H1 (cell line): ENCODE results near the gene ZNF532. TPM values are rescaled to one million over a fixed set of nuclear protein-coding genes. Genes with fewer than 3 reads are reported as not detected.

Source experiments
- BACH1 ChIP-seq: IDR thresholded peaks from 2 replicates; pipeline ENCODE4 v1.6.1; 2012; ENCODE audit warnings: low read length, improper control_type of control experiment
- CBX8 ChIP-seq: fragments of 300-800, 300-1000 bp; sonication (generic); IDR thresholded peaks from 2 replicates; pipeline ENCODE4 v1.7.1; 2016; ENCODE audit warnings: low read depth, low read length, borderline replicate concordance
- HDAC2 ChIP-seq, 2 experiments: fragments of 300-600 bp in 1 of 2; sonication (generic) in 1 of 2; IDR thresholded peaks; 2 replicates each; pipeline ENCODE4 v1.6.1; 2011 to 2012; ENCODE audit warnings: low read depth in 2 of 2, low read length in 2 of 2, mild to moderate bottlenecking in 2 of 2, moderate library complexity in 2 of 2, borderline replicate concordance in 1 of 2, inconsistent platforms in 1 of 2
- POLR2A ChIP-seq, 2 experiments: IDR thresholded peaks; 1 replicate in 1 of 2; 2 replicates in 1 of 2; pipeline ENCODE4 v1.6.1; 2011; ENCODE audit warnings: low read depth in 2 of 2, low read length in 2 of 2, mild to moderate bottlenecking in 2 of 2; ENCODE audit errors: control extremely low read depth in 1 of 2
- POLR2AphosphoS5 ChIP-seq: IDR thresholded peaks from 2 replicates; pipeline ENCODE4 v1.6.1; 2011; ENCODE audit warnings: low read depth, low read length
- SP2 ChIP-seq: IDR thresholded peaks from 2 replicates; pipeline ENCODE4 v1.6.1; 2012; ENCODE audit warnings: mild to moderate bottlenecking, low read length, inconsistent platforms
- polyA plus RNA-seq, 7 experiments: library from polyadenylated mRNA; depleted of rRNA in 3 of 7; stranded (reverse) in 5 of 7; unstranded in 2 of 7; fragments of >200 nt in 5 of 7; fragments of 200-250 nt in 2 of 7; gene quantifications; 1 replicate in 5 of 7; 2 replicates in 1 of 7; 4 replicates in 1 of 7; pipeline versions ENCODE4 v1.2.1 to v1.2.3, GENCODE V29; 2011 to 2013; ENCODE audit warnings: missing spikeins in 2 of 7, mixed read lengths in 2 of 7
- total RNA-seq: library from RNA; stranded (reverse); fragmentation: NEBNext Ultra II Directional; extraction: Animal tissue kit (Norgen Biotek cat#: 25700); gene quantifications from 2 replicates; pipeline ENCODE4 v1.2.1, GENCODE V29; 2021
- TF ChIP-seq, protein P1 (sequence below): fragments of 300-600 bp; sonication (generic); IDR thresholded peaks from 2 replicates; pipeline ENCODE4 v1.7.1; 2012; ENCODE audit warnings: low read length, moderate library complexity, mild to moderate bottlenecking, inconsistent platforms; ENCODE audit not compliant: insufficient replicate concordance

Gene ZNF532
- total and polyA plus RNA-seq, 2 of the 8 experiments (the other 6 are each of a cell fraction or from before 2014, with no cell fraction given), result 143 to 240 TPM

DNA sequence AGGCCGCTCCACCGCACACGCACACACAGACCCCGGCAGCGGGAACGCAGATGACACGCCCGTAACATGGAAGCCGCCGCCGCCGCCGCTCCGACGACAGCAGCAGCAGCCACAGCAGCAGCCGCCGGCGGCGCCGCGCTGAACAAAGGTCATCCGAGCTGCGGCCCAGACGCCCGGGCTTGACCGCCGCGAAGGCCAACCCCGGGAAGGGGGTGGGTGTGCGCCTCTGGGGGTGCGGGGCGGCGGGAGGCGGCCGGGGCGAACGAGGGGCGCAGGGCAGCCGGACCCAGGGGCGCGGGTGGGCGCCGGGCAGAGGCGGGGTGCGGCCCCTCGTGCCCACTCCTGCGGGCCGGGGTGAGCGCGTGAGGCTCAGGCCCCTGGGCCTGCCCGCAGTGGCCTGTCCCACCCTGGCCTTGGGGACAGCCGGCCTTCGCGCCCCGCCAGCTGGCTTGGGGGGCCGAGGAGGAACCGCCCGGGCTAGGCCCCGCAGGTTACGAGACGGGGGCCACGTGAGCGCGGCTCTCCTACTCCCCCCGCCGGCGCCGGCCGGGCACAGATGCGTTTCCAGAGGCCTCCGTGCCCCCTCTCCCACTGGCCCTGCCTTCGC is 1.0 kb upstream of the ZNF532 start (continued):
- TF ChIP-seq, protein P1, sequence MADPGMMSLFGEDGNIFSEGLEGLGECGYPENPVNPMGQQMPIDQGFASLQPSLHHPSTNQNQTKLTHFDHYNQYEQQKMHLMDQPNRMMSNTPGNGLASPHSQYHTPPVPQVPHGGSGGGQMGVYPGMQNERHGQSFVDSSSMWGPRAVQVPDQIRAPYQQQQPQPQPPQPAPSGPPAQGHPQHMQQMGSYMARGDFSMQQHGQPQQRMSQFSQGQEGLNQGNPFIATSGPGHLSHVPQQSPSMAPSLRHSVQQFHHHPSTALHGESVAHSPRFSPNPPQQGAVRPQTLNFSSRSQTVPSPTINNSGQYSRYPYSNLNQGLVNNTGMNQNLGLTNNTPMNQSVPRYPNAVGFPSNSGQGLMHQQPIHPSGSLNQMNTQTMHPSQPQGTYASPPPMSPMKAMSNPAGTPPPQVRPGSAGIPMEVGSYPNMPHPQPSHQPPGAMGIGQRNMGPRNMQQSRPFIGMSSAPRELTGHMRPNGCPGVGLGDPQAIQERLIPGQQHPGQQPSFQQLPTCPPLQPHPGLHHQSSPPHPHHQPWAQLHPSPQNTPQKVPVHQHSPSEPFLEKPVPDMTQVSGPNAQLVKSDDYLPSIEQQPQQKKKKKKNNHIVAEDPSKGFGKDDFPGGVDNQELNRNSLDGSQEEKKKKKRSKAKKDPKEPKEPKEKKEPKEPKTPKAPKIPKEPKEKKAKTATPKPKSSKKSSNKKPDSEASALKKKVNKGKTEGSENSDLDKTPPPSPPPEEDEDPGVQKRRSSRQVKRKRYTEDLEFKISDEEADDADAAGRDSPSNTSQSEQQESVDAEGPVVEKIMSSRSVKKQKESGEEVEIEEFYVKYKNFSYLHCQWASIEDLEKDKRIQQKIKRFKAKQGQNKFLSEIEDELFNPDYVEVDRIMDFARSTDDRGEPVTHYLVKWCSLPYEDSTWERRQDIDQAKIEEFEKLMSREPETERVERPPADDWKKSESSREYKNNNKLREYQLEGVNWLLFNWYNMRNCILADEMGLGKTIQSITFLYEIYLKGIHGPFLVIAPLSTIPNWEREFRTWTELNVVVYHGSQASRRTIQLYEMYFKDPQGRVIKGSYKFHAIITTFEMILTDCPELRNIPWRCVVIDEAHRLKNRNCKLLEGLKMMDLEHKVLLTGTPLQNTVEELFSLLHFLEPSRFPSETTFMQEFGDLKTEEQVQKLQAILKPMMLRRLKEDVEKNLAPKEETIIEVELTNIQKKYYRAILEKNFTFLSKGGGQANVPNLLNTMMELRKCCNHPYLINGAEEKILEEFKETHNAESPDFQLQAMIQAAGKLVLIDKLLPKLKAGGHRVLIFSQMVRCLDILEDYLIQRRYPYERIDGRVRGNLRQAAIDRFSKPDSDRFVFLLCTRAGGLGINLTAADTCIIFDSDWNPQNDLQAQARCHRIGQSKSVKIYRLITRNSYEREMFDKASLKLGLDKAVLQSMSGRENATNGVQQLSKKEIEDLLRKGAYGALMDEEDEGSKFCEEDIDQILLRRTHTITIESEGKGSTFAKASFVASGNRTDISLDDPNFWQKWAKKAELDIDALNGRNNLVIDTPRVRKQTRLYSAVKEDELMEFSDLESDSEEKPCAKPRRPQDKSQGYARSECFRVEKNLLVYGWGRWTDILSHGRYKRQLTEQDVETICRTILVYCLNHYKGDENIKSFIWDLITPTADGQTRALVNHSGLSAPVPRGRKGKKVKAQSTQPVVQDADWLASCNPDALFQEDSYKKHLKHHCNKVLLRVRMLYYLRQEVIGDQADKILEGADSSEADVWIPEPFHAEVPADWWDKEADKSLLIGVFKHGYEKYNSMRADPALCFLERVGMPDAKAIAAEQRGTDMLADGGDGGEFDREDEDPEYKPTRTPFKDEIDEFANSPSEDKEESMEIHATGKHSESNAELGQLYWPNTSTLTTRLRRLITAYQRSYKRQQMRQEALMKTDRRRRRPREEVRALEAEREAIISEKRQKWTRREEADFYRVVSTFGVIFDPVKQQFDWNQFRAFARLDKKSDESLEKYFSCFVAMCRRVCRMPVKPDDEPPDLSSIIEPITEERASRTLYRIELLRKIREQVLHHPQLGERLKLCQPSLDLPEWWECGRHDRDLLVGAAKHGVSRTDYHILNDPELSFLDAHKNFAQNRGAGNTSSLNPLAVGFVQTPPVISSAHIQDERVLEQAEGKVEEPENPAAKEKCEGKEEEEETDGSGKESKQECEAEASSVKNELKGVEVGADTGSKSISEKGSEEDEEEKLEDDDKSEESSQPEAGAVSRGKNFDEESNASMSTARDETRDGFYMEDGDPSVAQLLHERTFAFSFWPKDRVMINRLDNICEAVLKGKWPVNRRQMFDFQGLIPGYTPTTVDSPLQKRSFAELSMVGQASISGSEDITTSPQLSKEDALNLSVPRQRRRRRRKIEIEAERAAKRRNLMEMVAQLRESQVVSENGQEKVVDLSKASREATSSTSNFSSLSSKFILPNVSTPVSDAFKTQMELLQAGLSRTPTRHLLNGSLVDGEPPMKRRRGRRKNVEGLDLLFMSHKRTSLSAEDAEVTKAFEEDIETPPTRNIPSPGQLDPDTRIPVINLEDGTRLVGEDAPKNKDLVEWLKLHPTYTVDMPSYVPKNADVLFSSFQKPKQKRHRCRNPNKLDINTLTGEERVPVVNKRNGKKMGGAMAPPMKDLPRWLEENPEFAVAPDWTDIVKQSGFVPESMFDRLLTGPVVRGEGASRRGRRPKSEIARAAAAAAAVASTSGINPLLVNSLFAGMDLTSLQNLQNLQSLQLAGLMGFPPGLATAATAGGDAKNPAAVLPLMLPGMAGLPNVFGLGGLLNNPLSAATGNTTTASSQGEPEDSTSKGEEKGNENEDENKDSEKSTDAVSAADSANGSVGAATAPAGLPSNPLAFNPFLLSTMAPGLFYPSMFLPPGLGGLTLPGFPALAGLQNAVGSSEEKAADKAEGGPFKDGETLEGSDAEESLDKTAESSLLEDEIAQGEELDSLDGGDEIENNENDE, result no peak
- TF ChIP-seq HDAC2 (IDR thresholded peaks at IDR 0.05; ENCODE audit: borderline replicate concordance in 1 of 2, low read depth in 2 of 2, low read length in 2 of 2), result no peak
- TF ChIP-seq BACH1, result no peak
- no peak for TF ChIP-seq SP2
- TF ChIP-seq POLR2AphosphoS5, result peak; percentile 22
- no peak for TF ChIP-seq CBX8
- 0 out of 3 replicates have a peak, but pooled peaks of 1 of the 2 experiments have one; percentile 43 for TF ChIP-seq POLR2A (IDR thresholded peaks at IDR 0.05; ENCODE audit: control extremely low read depth in 1 of 2, low read depth in 2 of 2, low read length in 2 of 2)
